Activated CD4-positive, alpha-beta memory T cell treated with anti-CD3 and anti-CD28 coated beads for 36 hours (primary cell): Measurements from ENCODE around the gene LACRT. TPM values are rescaled to one million over a fixed set of nuclear protein-coding genes. Genes with fewer than 3 reads are reported as not detected.

ENCODE experiments used
- CTCF ChIA-PET: fragments of 350-600 bp; sonication (Branson Sonifier 250); formaldehyde crosslinking; loops from one replicate; lab custom pipeline; 2021; ENCODE audit warnings: antibody characterized with exemption, inconsistent platforms; lab: Charles Lee
- POLR2A ChIA-PET: fragments of 350-600 bp; sonication (Branson Sonifier 250); formaldehyde crosslinking; loops from one replicate; lab custom pipeline; 2021; ENCODE audit warnings: antibody characterized with exemption; lab: Charles Lee
- DNase-seq: peaks from one replicate; pipeline ENCODE4 v3.0.0-alpha.2; 2020
- H3K27ac Mint-ChIP-seq: one replicate; pipeline ENCODE4 v1.8.0; 2021; ENCODE audit warnings: mixed read lengths
- H3K27me3 Mint-ChIP-seq: one replicate; pipeline ENCODE4 v1.8.0; 2021; ENCODE audit warnings: mixed read lengths
- H3K36me3 Mint-ChIP-seq: one replicate; pipeline ENCODE4 v1.8.0; 2021; ENCODE audit warnings: mixed read lengths
- H3K4me1 Mint-ChIP-seq: one replicate; pipeline ENCODE4 v1.8.0; 2021; ENCODE audit warnings: low read depth, mixed read lengths
- H3K4me3 Mint-ChIP-seq: one replicate; pipeline ENCODE4 v1.8.0; 2021; ENCODE audit warnings: mild to moderate bottlenecking, mixed read lengths
- H3K9me3 Mint-ChIP-seq: one replicate; pipeline ENCODE4 v1.8.0; 2021; ENCODE audit warnings: mixed read lengths
- intact Hi-C: fragments of 100-400 bp; cut with micrococcal nuclease; formaldehyde crosslinking; loops from one replicate; pipeline ENCODE4 v1.15.1; 2023
- total RNA-seq, 2 experiments: library from RNA; stranded (reverse); gene quantifications; one replicate each; pipeline ENCODE4 v1.2.3, GENCODE V29; 2021

The LACRT gene
- total RNA-seq, 2 experiments from 2014 or later = not detected

DNA sequence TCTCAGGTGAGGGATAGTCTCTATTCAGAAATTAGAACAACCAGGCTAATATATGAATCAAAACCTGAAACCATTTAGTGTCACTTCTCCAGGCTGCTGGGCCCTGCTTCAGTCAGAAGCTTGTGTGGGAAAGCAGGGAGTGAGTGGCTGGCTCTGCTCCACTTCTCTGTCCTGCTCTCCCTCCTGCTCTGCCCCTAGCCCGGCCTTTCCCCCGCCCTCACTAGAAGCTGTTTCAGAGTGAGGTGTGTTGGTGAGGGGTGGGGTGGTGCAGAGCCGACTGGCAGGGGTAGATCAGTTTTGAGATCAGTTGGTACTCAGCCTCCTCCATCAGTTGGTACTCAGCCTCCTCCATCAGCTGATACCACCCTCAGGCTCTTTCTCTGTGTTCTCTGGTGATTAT is 39.2 kb downstream of the LACRT start:
- no peaks in the 10 kb centered on the region for H3K36me3 Mint-ChIP-seq
- no peak for DNase-seq
- H3K27ac Mint-ChIP-seq = no peak overlapping the region
- H3K4me1 Mint-ChIP-seq = no peaks in the 10 kb centered on the region
- CTCF ChIA-PET = interaction anchor here (1.0 to 10.8 kb wide), 10 partner anchors 8 to 102 kb away, joined by 3 to 95 read pairs (median 8); partner anchors contain the start of gene PPP1R1A
- H3K4me3 Mint-ChIP-seq = no peak overlapping the region
- H3K27me3 Mint-ChIP-seq = peaks cover 8% of the 10 kb centered on the region
- intact Hi-C loops = no loop called here
- no peaks in the 10 kb centered on the region for H3K9me3 Mint-ChIP-seq
- POLR2A ChIA-PET = no interaction called here

DNA sequence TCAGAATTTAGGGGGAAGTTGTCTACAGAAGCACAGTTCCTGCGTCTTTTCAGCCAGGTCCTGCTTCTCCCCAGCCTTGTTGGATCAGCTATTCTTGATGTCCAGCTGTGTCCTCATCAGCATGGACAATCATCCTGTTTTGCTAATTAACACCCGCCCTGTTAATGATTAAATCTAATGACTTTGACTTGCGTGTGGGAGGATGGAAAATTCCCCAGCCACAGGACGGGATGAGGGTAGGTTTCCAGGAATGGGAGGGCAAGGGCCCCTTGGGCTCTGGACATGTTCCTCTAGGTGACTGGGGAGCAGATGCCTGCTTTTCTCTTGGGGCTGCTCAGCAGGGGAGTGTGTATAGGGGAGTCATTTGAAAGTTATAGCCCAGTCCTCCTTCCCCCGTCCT is 41.0 kb downstream of the LACRT start:
- CTCF ChIA-PET = interaction anchor here (0.8 to 2.1 kb wide), 5 partner anchors 10 to 364 kb away, joined by 3 to 14 read pairs (median 5); no protein-coding TSS in a partner anchor
- Mint-ChIP-seq H3K27me3 (peaks cover 24% of the 10 kb centered on the region), H3K4me3 (no peak overlapping the region), H3K4me1 (peaks cover 8% of the 10 kb centered on the region), H3K36me3 (no peaks in the 10 kb centered on the region), H3K9me3 (no peaks in the 10 kb centered on the region), H3K27ac (no peak overlapping the region)
- intact Hi-C loops = no loop called here
- DNase-seq = no peak
- POLR2A ChIA-PET = no interaction called here

DNA sequence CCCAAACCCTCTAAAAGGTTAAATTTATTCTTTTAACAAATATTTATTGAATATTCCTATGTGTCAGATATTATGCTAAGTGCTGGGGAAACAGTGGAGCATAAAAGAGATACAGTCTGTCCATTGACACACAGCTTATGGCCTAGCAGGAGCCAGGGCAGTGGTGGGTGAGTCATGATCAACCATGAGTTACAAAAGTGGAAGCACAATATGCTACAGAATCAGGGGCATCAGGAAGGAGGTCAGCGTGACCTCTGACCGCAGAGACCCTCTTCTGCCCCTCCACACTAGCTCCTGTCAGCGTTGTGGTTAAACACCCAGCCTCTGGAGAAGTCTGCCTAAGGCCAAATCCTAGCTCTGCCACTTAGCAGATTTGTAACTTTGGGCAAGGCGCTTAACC is 41.6 kb downstream of the LACRT start:
- no peaks in the 10 kb centered on the region for H3K36me3 Mint-ChIP-seq
- H3K27me3 Mint-ChIP-seq = peaks cover 26% of the 10 kb centered on the region
- ChIA-PET CTCF (interaction anchor here (0.8 to 2.1 kb wide), 7 partner anchors 9 to 364 kb away, joined by 3 to 14 read pairs (median 4); no protein-coding TSS in a partner anchor), POLR2A (no interaction called here)
- no peak for DNase-seq
- H3K27ac Mint-ChIP-seq = no peak overlapping the region
- H3K4me3 Mint-ChIP-seq = no peak overlapping the region
- no peaks in the 10 kb centered on the region for H3K9me3 Mint-ChIP-seq
- H3K4me1 Mint-ChIP-seq = peaks cover 8% of the 10 kb centered on the region
- intact Hi-C loops = no loop called here

DNA sequence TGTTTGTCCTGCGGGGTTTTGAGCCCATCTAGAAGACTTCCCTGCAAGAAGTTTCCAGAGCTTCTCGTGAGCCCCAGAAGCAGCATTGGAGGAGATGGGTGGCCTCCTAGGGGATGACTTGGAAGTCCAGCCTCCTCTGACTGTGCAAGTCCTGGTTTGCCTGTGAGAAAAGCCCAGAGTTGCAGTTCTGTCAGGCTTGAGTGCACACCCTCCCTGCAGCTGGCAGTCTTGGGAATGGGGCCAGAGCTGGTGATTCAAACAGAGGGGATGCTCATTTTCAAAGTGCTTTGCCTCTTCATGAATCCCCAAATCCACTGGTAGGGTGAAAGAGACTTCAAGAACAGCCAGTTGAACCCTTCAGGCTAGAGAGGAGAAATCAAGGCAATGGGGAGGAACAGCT is 42.4 kb downstream of the LACRT start:
- no peak for DNase-seq
- Mint-ChIP-seq H3K27me3 (peaks cover 34% of the 10 kb centered on the region), H3K4me3 (no peak overlapping the region), H3K27ac (no peak overlapping the region), H3K36me3 (no peaks in the 10 kb centered on the region), H3K9me3 (no peaks in the 10 kb centered on the region), H3K4me1 (peaks cover 8% of the 10 kb centered on the region)
- CTCF ChIA-PET = interaction anchor here (1.3 to 2.1 kb wide), 4 partner anchors 9 to 66 kb away, joined by 3 to 14 read pairs (median 6); no protein-coding TSS in a partner anchor
- POLR2A ChIA-PET = no interaction called here
- intact Hi-C loops = no loop called here

DNA sequence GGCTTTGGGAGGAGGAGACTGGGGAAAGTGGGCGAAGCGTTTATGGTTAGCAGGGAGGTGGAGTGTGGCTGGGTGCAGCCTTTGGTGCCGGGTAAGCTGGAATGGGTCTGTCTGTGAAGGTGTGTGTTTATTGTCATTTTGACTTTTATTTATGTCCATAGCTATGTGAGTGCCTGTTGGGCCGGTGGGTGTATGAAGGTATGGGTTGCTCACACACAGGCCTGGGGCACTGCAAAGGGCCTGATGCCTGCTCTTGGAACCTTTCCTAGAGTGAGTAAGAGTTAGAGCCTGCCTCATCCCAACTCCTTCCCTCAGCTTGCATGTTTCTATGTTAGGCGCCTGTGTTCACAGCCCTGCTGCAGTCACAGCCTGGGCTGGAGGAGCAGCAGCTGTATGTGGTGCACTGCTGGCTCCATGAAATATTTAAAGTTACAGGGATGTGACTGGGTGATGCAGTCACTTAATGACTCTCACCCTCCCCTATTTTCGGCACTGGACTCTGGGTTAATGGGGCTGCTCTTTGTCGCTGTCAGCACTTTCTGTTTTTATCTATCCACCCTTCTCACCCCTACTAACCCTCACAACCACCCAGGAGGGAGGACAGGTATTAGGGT is 43.6 kb downstream of the LACRT start:
- H3K27ac Mint-ChIP-seq = no peak overlapping the region
- H3K36me3 Mint-ChIP-seq = no peaks in the 10 kb centered on the region
- CTCF ChIA-PET = interaction anchor here (1.8 kb wide), 1 partner anchor 11 kb away, joined by 9 read pairs; no protein-coding TSS in a partner anchor

GRCh38 chr12:54589964-54590363 is 44.7 kb downstream of the LACRT start:
- Mint-ChIP-seq H3K4me1 (peaks cover 8% of the 10 kb centered on the region), H3K4me3 (no peak overlapping the region), H3K27me3 (peaks cover 50% of the 10 kb centered on the region), H3K27ac (no peak overlapping the region), H3K36me3 (no peaks in the 10 kb centered on the region), H3K9me3 (no peaks in the 10 kb centered on the region)
- CTCF ChIA-PET = interaction anchor here (1.3 to 1.8 kb wide), 2 partner anchors 10 kb away, joined by 8 to 9 read pairs; no protein-coding TSS in a partner anchor
- no peak for DNase-seq
- intact Hi-C loops = no loop called here
- POLR2A ChIA-PET = no interaction called here

More for the DNA sequence above, 43.6 kb downstream of the LACRT start:
- H3K4me1 Mint-ChIP-seq = peaks cover 8% of the 10 kb centered on the region
- POLR2A ChIA-PET = no interaction called here
- no peak for DNase-seq
- H3K9me3 Mint-ChIP-seq = no peaks in the 10 kb centered on the region
- intact Hi-C loops = no loop called here
- no peak overlapping the region for H3K4me3 Mint-ChIP-seq
- peaks cover 41% of the 10 kb centered on the region for H3K27me3 Mint-ChIP-seq

DNA sequence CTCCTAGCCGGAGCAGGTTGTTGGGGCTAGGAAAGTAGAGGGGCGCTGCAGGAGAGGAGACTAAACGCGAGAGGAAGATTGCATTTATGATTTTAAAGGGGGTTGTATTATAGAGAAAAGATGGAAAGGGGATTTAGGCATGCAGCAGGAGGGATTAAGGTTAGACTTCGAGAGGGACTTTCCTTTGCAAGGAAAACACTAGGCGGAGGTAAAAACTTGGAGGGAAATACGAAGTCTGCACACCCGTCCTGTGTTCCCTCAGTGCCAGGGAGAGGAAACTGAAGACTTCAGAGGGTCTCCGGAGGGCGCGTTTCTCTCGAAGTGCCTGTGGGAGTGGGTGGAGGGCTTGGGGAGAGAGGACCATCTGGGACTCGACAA is 45.8 kb downstream of the LACRT start:
- Mint-ChIP-seq H3K27ac (no peak overlapping the region), H3K9me3 (no peaks in the 10 kb centered on the region), H3K4me1 (peaks cover 8% of the 10 kb centered on the region), H3K27me3 (peaks cover 52% of the 10 kb centered on the region), H3K36me3 (no peaks in the 10 kb centered on the region), H3K4me3 (no peak overlapping the region)
- intact Hi-C loops = no loop called here
- CTCF ChIA-PET = interaction anchor here (1.3 to 2.9 kb wide), 2 partner anchors 8 to 9 kb away, joined by 8 to 19 read pairs; no protein-coding TSS in a partner anchor
- DNase-seq = no peak
- POLR2A ChIA-PET = no interaction called here

- Mint-ChIP-seq H3K27ac (no peak within 1 kb of the TSS), H3K9me3 (no peaks in the 10 kb centered on the region), H3K36me3 (no peaks in the 10 kb centered on the region), H3K4me1 (peaks cover 8% of the 10 kb centered on the region), H3K27me3 (peaks cover 52% of the 10 kb centered on the region), H3K4me3 (no peak within 1 kb of the TSS)
- ChIA-PET CTCF (interaction anchor here (0.6 to 2.9 kb wide), 3 partner anchors 9 to 53 kb away, joined by 3 to 19 read pairs (median 8); no protein-coding TSS in a partner anchor), POLR2A (no interaction called here)
- intact Hi-C loops = no loop called here
- DNase-seq = no peak
These were observed 46.4 kb downstream of the LACRT start, which contains the start of gene PPP1R1A for GRCh38 chr12:54588110-54588889. Gene PPP1R1A, minus strand, starts transcription at chr12:54588659. Its CDS starts 171 bp downstream, at chr12:54588488.

DNA sequence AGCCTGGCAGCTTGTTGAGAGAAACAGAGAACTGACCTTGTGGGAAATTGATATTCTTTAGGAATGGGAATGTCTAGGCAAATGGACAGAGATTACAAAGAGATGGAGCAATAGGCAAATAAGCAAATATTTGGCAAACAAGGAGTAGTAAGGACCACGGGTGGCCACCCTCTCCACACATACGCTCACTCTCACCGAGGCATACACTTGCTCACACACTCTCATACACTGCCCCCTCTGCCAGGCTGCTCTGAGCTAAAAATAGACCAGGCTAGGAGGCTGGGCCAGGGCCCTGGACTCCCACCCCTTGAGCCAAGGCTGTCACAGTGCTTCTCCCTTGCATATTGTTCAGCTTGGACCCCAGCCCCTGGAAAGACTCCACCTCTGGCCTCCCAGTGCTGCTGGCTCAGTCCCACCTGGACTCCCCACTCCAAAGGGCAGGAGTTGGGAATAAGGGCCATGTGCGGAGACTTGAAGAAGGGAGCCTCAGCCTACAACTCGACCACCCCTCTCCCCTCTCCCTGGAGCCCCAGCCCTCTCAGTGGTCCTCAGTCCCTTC is 47.3 kb downstream of the LACRT start:
- POLR2A ChIA-PET = no interaction called here
- DNase-seq = no peak
- peaks cover 8% of the 10 kb centered on the region for H3K4me1 Mint-ChIP-seq
- CTCF ChIA-PET = interaction anchor here (0.6 to 2.9 kb wide), 3 partner anchors 9 to 60 kb away, joined by 3 to 19 read pairs (median 7); no protein-coding TSS in a partner anchor
- H3K9me3 Mint-ChIP-seq = no peaks in the 10 kb centered on the region
- H3K36me3 Mint-ChIP-seq = no peaks in the 10 kb centered on the region
- intact Hi-C loops = no loop called here
- H3K27ac Mint-ChIP-seq = no peak overlapping the region
- H3K27me3 Mint-ChIP-seq = peaks cover 52% of the 10 kb centered on the region
- H3K4me3 Mint-ChIP-seq = no peak overlapping the region

DNA sequence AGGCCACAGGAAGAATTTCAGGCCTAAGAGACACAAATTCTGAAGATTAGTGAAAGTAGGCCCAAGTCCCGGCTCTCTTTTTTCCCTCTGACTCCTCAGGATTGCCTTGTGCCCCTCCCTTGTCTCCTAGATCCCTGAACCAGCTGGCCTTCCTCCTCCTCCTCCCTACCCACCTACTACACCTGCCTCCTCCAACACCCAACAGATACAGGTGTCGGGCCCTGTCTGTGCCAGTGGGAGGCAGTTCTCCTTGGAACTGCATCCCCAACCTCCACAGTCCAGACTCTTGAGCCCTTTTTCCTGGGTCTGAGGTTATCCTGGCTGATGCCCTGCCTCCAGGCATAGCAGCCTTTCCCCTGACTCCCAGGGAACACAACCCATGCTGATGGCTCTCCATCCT is 48.1 kb downstream of the LACRT start:
- CTCF ChIA-PET = interaction anchor here (0.7 to 2.9 kb wide), 3 partner anchors 10 to 59 kb away, joined by 3 to 19 read pairs (median 7); no protein-coding TSS in a partner anchor
- no peak for DNase-seq
- peaks cover 8% of the 10 kb centered on the region for H3K4me1 Mint-ChIP-seq

GRCh38 chr12:54585243-54585642 is 49.5 kb downstream of the LACRT start:
- peaks cover 46% of the 10 kb centered on the region for H3K27me3 Mint-ChIP-seq
- intact Hi-C loops = no loop called here
- ChIA-PET POLR2A (no interaction called here), CTCF (interaction anchor here (0.7 to 7.0 kb wide), 2 partner anchors 15 to 413 kb away, joined by 3 to 95 read pairs; no protein-coding TSS in a partner anchor)
- H3K36me3 Mint-ChIP-seq = no peaks in the 10 kb centered on the region
- H3K4me3 Mint-ChIP-seq = no peak overlapping the region
- H3K9me3 Mint-ChIP-seq = no peaks in the 10 kb centered on the region
- H3K4me1 Mint-ChIP-seq = peaks cover 8% of the 10 kb centered on the region
- no peak for DNase-seq
- H3K27ac Mint-ChIP-seq = no peak overlapping the region

More for the DNA sequence above, 48.1 kb downstream of the LACRT start:
- no peaks in the 10 kb centered on the region for H3K36me3 Mint-ChIP-seq
- H3K27me3 Mint-ChIP-seq = peaks cover 50% of the 10 kb centered on the region
- intact Hi-C loops = no loop called here
- POLR2A ChIA-PET = no interaction called here
- no peak overlapping the region for H3K4me3 Mint-ChIP-seq
- H3K27ac Mint-ChIP-seq = no peak overlapping the region
- no peaks in the 10 kb centered on the region for H3K9me3 Mint-ChIP-seq
